Common myeloid progenitor, CD34-positive (primary cell): ENCODE measurements around the gene RASL11A.
A peak's percentile ranks its signal among the peaks of the same experiment; 100 is the strongest.
"Not testable (repeated sequence)": the region's sequence is repeated elsewhere in the genome, so short reads cannot be mapped to it uniquely, and the experiment has no call there.

Experiments used
- CTCF ChIA-PET: fragments of 350-600 bp; sonication (Branson Sonifier 250); formaldehyde crosslinking; loops from one replicate; lab custom pipeline; 2021; ENCODE audit warnings: antibody characterized with exemption; lab: Charles Lee
- POLR2A ChIA-PET: fragments of 350-600 bp; sonication (Branson Sonifier 250); formaldehyde crosslinking; loops from one replicate; lab custom pipeline; 2021; ENCODE audit warnings: antibody characterized with exemption; lab: Charles Lee
- DNase-seq, 3 donors: peaks; one replicate each; pipeline versions ENCODE4 v3.0.0 to v3.0.0-alpha.2; 2013
- H3K27ac ChIP-seq, 2 experiments: 1 replicate in 1 of 2; 2 replicates in 1 of 2; pipeline ENCODE4 v1.7.0; 2013; ENCODE audit warnings: inconsistent platforms in 2 of 2, low read length in 2 of 2, mild to moderate bottlenecking in 2 of 2, low read depth in 1 of 2, moderate library complexity in 1 of 2; ENCODE audit not compliant: severe bottlenecking in 2 of 2, insufficient read depth in 1 of 2, poor library complexity in 1 of 2
- H3K27me3 ChIP-seq, 5 experiments: replicated peaks in 2 of 5; 1 replicate in 3 of 5; 2 replicates in 2 of 5; pipeline versions ENCODE4 v1.6.1 to v1.7.0; 2013; ENCODE audit warnings: low read length in 4 of 5, mild to moderate bottlenecking in 2 of 5, moderate library complexity in 2 of 5, inconsistent platforms in 1 of 5; ENCODE audit not compliant: insufficient read depth in 5 of 5, control insufficient read depth in 4 of 5
- H3K36me3 ChIP-seq, 4 experiments: 1 replicate in 2 of 4; 2 replicates in 2 of 4; pipeline versions ENCODE4 v1.6.1 to v1.7.0; 2013; ENCODE audit warnings: low read length in 3 of 4, control low read depth in 1 of 4, mild to moderate bottlenecking in 1 of 4; ENCODE audit not compliant: control insufficient read depth in 4 of 4, insufficient read depth in 4 of 4
- H3K4me1 ChIP-seq, 4 experiments: 1 replicate in 3 of 4; 2 replicates in 1 of 4; pipeline versions ENCODE4 v1.6.1 to v1.7.1; 2013; ENCODE audit warnings: low read length in 3 of 4, mild to moderate bottlenecking in 3 of 4, control low read depth in 1 of 4, inconsistent platforms in 1 of 4, moderate library complexity in 1 of 4; ENCODE audit not compliant: control insufficient read depth in 4 of 4, insufficient read depth in 4 of 4; ENCODE audit errors: control extremely low read depth in 1 of 4
- H3K4me3 ChIP-seq, 7 experiments: 1 replicate in 4 of 7; 2 replicates in 3 of 7; pipeline versions ENCODE4 v1.5.1 to v1.7.0; 2013; ENCODE audit warnings: mild to moderate bottlenecking in 7 of 7, low read length in 6 of 7, moderate library complexity in 6 of 7, inconsistent platforms in 2 of 7, low read depth in 2 of 7, control low read depth in 1 of 7; ENCODE audit not compliant: insufficient read depth in 4 of 7, control insufficient read depth in 1 of 7; ENCODE audit errors: extremely low read depth in 1 of 7
- H3K9me3 ChIP-seq, 5 experiments: 1 replicate in 4 of 5; 2 replicates in 1 of 5; pipeline versions ENCODE4 v1.6.1 to v1.7.1; 2013; ENCODE audit warnings: low read length in 4 of 5, mild to moderate bottlenecking in 2 of 5, inconsistent platforms in 1 of 5, low read depth in 1 of 5, moderate library complexity in 1 of 5; ENCODE audit not compliant: control insufficient read depth in 4 of 5, insufficient read depth in 2 of 5; ENCODE audit errors: control extremely low read depth in 1 of 5
- WGBS: methylation state at CpG from one replicate; pipeline ENCODE4 v1.1.5; 2013; ENCODE audit not compliant: insufficient coverage; 5-methylcytosine and 5-hydroxymethylcytosine counted together

The RASL11A gene

DNA sequence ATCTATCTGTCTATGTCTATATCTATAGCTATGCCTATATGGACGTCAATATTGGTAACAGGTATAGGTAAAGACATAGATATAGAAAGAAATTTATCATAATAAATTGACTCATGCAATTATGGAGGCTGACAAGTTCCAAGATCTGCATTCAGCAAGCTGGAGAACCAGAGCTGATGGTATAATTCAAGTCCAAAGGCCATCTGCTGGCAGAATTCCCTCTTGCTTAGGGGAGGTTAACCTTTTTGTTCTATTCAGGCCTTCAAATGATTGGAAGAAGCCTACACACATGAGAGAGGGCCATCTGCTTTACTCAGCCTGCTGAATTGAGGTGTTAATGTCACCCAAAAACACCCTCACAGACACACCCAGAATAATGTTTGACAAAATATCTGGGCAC lies 10.8 kb downstream of the RASL11A start:
- Histone ChIP-seq H3K36me3 (no peaks in the 10 kb centered on the region), H3K4me3 (no peak overlapping the region), H3K27ac (no peak overlapping the region), H3K4me1 (peaks cover 0 to 4% (median under 1%) of the 10 kb centered on the region in 4 experiments), H3K27me3 (no peaks in the 10 kb centered on the region), H3K9me3 (no peaks in the 10 kb centered on the region)
- no CpG with 5 or more reads among the region's 1 CpG for WGBS
- CTCF ChIA-PET = interaction anchor here (0.7 to 6.8 kb wide), 13 partner anchors 9 to 351 kb away, joined by 3 to 38 read pairs (median 4); no protein-coding TSS in a partner anchor
- POLR2A ChIA-PET = no interaction called here
- peak in 2 of 3 donors; percentile 33 to 47 for DNase-seq

DNA sequence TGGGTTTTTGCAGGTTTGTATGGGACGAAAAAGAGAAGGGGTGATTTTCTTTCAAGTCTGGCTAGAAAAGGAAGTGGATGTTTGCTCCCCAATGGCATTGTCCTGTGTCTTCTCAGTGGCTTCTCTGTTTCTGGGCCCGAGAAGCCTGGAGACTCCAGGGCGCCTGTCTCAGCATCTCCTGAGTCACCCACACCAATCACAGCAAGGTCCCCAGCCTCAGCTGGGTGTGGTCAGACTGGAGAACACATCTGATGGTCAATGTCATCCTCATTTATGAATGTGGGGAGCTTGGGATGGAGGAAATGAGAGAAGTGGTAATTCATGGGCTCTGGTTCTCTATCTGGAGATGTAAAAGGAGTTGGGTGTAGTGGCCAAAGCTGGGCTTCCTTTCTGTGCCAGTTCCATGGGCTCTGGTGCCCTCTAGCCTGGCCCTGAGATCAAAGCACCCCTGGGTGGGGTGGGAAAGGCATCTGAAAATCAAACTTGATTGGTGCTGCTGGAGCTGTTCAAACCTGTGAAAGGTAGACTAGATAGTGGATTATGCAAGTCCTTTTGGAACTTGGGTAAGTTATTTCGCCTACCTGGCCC lies 13.4 kb downstream of the RASL11A start:
- POLR2A ChIA-PET = no interaction called here
- WGBS = 100% methylated on average over 1 of the region's 4 CpGs

DNA sequence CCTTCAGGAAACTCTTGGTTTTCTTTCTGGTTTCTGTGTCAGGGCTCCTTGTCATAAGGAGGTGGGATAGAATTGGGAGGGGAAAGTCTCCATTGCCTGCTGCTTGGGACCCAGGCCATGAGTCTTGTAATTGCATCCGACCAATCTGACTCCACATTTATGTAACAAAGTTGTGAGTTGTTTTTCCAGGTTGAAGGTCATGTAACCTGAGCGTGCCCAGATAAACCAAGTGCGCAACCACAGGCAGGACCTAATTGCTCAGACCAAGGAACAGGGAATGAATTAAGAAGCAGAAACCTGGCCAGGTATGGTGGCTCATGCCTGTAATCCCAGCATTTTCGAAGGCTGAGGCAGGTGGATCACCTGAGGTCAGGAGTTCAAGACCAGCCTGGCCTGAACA lies 17.8 kb downstream of the RASL11A start:
- Histone ChIP-seq H3K27me3 (no peaks in the 10 kb centered on the region), H3K36me3 (no peaks in the 10 kb centered on the region), H3K4me3 (no peak overlapping the region), H3K27ac (no peak overlapping the region), H3K4me1 (peaks cover 0 to 1% (median under 1%) of the 10 kb centered on the region in 4 experiments), H3K9me3 (no peaks in the 10 kb centered on the region)
- ChIA-PET POLR2A (no interaction called here), CTCF (no interaction called here)
- 98% methylated on average over 3 of the region's 4 CpGs for WGBS
- no peak for DNase-seq

More for the DNA sequence above, 13.4 kb downstream of the RASL11A start:
- Histone ChIP-seq H3K27ac (no peak overlapping the region), H3K4me1 (peaks cover 0 to 4% (median under 1%) of the 10 kb centered on the region in 4 experiments), H3K9me3 (no peaks in the 10 kb centered on the region), H3K36me3 (no peaks in the 10 kb centered on the region), H3K27me3 (no peaks in the 10 kb centered on the region), H3K4me3 (no peak overlapping the region)
- CTCF ChIA-PET = interaction anchor here (0.8 to 6.8 kb wide), 11 partner anchors 9 to 342 kb away, joined by 3 to 38 read pairs (median 4); no protein-coding TSS in a partner anchor
- DNase-seq = peak; percentile 34 to 56 (median 56)

- no peak for DNase-seq
- H3K4me1 ChIP-seq = peaks cover 0 to 9% (median 6%) of the 10 kb centered on the region in 4 experiments
- CTCF ChIA-PET = interaction anchor here (1.6 kb wide), 1 partner anchor 205 kb away, joined by 3 read pairs; no protein-coding TSS in a partner anchor
- H3K36me3 ChIP-seq = no peaks in the 10 kb centered on the region
- WGBS = 94% methylated on average over 2 of the region's 2 CpGs
- H3K4me3 ChIP-seq = no peak overlapping the region
- no peaks in the 10 kb centered on the region for H3K27me3 ChIP-seq
- POLR2A ChIA-PET = interaction anchor here (0.6 kb wide), 1 partner anchor 341 kb away, joined by 3 read pairs; no protein-coding TSS in a partner anchor
- H3K27ac ChIP-seq = no peak overlapping the region
- no peaks in the 10 kb centered on the region for H3K9me3 ChIP-seq
Measured at GRCh38 chr13:27289011-27289665, 18.5 kb downstream of the RASL11A start.

- 92% methylated on average over 3 of the region's 4 CpGs for WGBS
- CTCF ChIA-PET = interaction anchor here (1.6 kb wide), 1 partner anchor 206 kb away, joined by 3 read pairs; no protein-coding TSS in a partner anchor
Measured at GRCh38 chr13:27290715-27291114, 20.1 kb downstream of the RASL11A start.

DNA sequence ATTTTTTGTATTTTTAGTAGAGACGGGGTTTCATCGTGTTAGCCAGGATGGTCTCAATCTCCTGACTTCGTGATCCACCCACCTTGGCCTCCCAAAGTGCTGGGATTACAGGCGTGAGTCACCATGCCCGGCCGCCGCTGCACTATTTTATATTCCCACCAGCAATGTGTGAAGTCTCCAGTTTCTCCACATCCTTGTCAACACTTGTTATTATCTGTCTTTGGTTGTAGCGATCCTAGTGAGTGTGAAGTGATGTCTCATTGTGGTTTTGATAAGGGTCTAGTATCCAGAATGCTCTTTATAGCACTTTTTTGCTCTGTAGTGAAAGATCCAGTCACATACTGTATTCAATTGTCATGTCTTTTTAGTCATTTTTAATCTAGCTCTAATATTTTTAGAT lies 21.3 kb downstream of the RASL11A start:
- POLR2A ChIA-PET, H3K27me3 ChIP-seq, H3K9me3 ChIP-seq, H3K4me3 ChIP-seq, H3K27ac ChIP-seq, H3K36me3 ChIP-seq: not testable (repeated sequence)
- CTCF ChIA-PET = interaction anchor here (1.0 to 1.2 kb wide), 2 partner anchors 8 to 17 kb away, joined by 3 to 7 read pairs; no protein-coding TSS in a partner anchor
- peaks cover 0 to 11% (median 8%) of the 10 kb centered on the region in 4 experiments for H3K4me1 ChIP-seq
- DNase-seq = peak in 1 of 3 donors; percentile 13
- whole genome bisulfite sequencing = 70% methylated on average over 2 of the region's 8 CpGs

More at GRCh38 chr13:27290715-27291114, 20.1 kb downstream of the RASL11A start:
- DNase-seq = no peak
- Histone ChIP-seq H3K36me3 (no peaks in the 10 kb centered on the region), H3K4me1 (peaks cover 0 to 11% (median 8%) of the 10 kb centered on the region in 4 experiments), H3K27me3 (no peaks in the 10 kb centered on the region), H3K4me3 (no peak overlapping the region), H3K27ac (no peak overlapping the region), H3K9me3 (no peaks in the 10 kb centered on the region)
- POLR2A ChIA-PET = interaction anchor here (0.6 kb wide), 1 partner anchor 10 kb away, joined by 3 read pairs; no protein-coding TSS in a partner anchor
